ENCODE measurements around the gene SLC12A6. TPM values are rescaled to one million over a fixed set of nuclear protein-coding genes. Genes with fewer than 3 reads are reported as not detected.

Gene SLC12A6
- total RNA-seq, 1 donor from 2014 or later = 16.4 TPM

GRCh38 chr15:34341381-34342212 is 4.0 kb upstream of the SLC12A6 start:
- no peak for DNase-seq (ENCODE audit: low read depth)
- Histone ChIP-seq H3K27me3 (ENCODE audit: control insufficient read depth, insufficient read depth, low read length) (no peaks in the 10 kb centered on the region), H3K36me3 (ENCODE audit: control insufficient read depth, insufficient read depth, low read length) (no peaks in the 10 kb centered on the region), H3K4me3 (ENCODE audit: low read depth, low read length) (peak overlapping the region; percentile 65)
- no peak for TF ChIP-seq CTCF (IDR thresholded peaks at IDR 0.05; ENCODE audit: insufficient read depth, low read length, poor library complexity, severe bottlenecking)

GRCh38 chr15:34339946-34340345 is 2.4 kb upstream of the SLC12A6 start:
- Histone ChIP-seq H3K36me3 (ENCODE audit: control insufficient read depth, insufficient read depth, low read length) (no peaks in the 10 kb centered on the region), H3K4me3 (ENCODE audit: low read depth, low read length) (no peak overlapping the region), H3K27me3 (ENCODE audit: control insufficient read depth, insufficient read depth, low read length) (no peaks in the 10 kb centered on the region)
- DNase-seq (ENCODE audit: low read depth) = no peak
- no peak for TF ChIP-seq CTCF (IDR thresholded peaks at IDR 0.05; ENCODE audit: insufficient read depth, low read length, poor library complexity, severe bottlenecking)

GRCh38 chr15:34338347-34338746 is 766 bp upstream of the SLC12A6 start:
- no peaks in the 10 kb centered on the region for H3K27me3 ChIP-seq (ENCODE audit: control insufficient read depth, insufficient read depth, low read length)
- DNase-seq (ENCODE audit: low read depth) = no peak
- TF ChIP-seq CTCF (IDR thresholded peaks at IDR 0.05; ENCODE audit: insufficient read depth, low read length, poor library complexity, severe bottlenecking) = no peak

GRCh38 chr15:34336991-34337556 is 507 bp downstream of the SLC12A6 start:
- Histone ChIP-seq H3K36me3 (ENCODE audit: control insufficient read depth, insufficient read depth, low read length) (no peaks in the 10 kb centered on the region), H3K27me3 (ENCODE audit: control insufficient read depth, insufficient read depth, low read length) (no peaks in the 10 kb centered on the region), H3K4me3 (ENCODE audit: low read depth, low read length) (peak overlapping the region; percentile 99)
- no peak for DNase-seq (ENCODE audit: low read depth)
- TF ChIP-seq CTCF (IDR thresholded peaks at IDR 0.05; ENCODE audit: insufficient read depth, low read length, poor library complexity, severe bottlenecking) = no peak

More at GRCh38 chr15:34338347-34338746, 766 bp upstream of the SLC12A6 start:
- H3K4me3 ChIP-seq (ENCODE audit: low read depth, low read length) = peak overlapping the region; percentile 99
- H3K36me3 ChIP-seq (ENCODE audit: control insufficient read depth, insufficient read depth, low read length) = no peaks in the 10 kb centered on the region

- H3K4me3 ChIP-seq (ENCODE audit: low read depth, low read length) = peak overlapping the region; percentile 99
- no peaks in the 10 kb centered on the region for H3K36me3 ChIP-seq (ENCODE audit: control insufficient read depth, insufficient read depth, low read length)
- no peak for DNase-seq (ENCODE audit: low read depth)
- no peaks in the 10 kb centered on the region for H3K27me3 ChIP-seq (ENCODE audit: control insufficient read depth, insufficient read depth, low read length)
- no peak for TF ChIP-seq CTCF (IDR thresholded peaks at IDR 0.05; ENCODE audit: insufficient read depth, low read length, poor library complexity, severe bottlenecking)
These were observed 1.2 kb downstream of the SLC12A6 start for GRCh38 chr15:34336231-34336990.
